ENCODE results near the gene ADK. TPM values are rescaled to one million over a fixed set of nuclear protein-coding genes. Genes with fewer than 3 reads are reported as not detected.
"Not testable (repeated sequence)": the region's sequence is repeated elsewhere in the genome, so short reads cannot be mapped to it uniquely, and the experiment has no call there.

ADK gene
- total RNA-seq, 1 donor from 2014 or later: 40.8 TPM

GRCh38 chr10:74300074-74300621 is 149.1 kb downstream of the ADK start:
- DNase-seq (ENCODE audit: low spot score): not testable (repeated sequence)

GRCh38 chr10:74300666-74301065 is 149.6 kb downstream of the ADK start:
- no peak for DNase-seq (ENCODE audit: low spot score)

GRCh38 chr10:74305730-74306129 is 154.7 kb downstream of the ADK start:
- DNase-seq (ENCODE audit: low spot score): no peak

GRCh38 chr10:74306227-74306982 is 155.4 kb downstream of the ADK start:
- no peak for DNase-seq (ENCODE audit: low spot score)

GRCh38 chr10:74307061-74307651 is 156.1 kb downstream of the ADK start:
- no peak for DNase-seq (ENCODE audit: low spot score)

GRCh38 chr10:74310652-74311257 is 159.7 kb downstream of the ADK start:
- no peak for DNase-seq (ENCODE audit: low spot score)

- no peak for DNase-seq (ENCODE audit: low spot score)
These were observed 163.1 kb downstream of the ADK start for GRCh38 chr10:74314166-74314565.

- no peak for DNase-seq (ENCODE audit: low spot score)
These were observed 169.0 kb downstream of the ADK start for GRCh38 chr10:74320026-74320425.

GRCh38 chr10:74320717-74321116 is 169.7 kb downstream of the ADK start:
- no peak for DNase-seq (ENCODE audit: low spot score)

- DNase-seq (ENCODE audit: low spot score): no peak
These were observed 171.1 kb downstream of the ADK start for GRCh38 chr10:74322141-74322540.

- DNase-seq (ENCODE audit: low spot score): no peak
These were observed 171.5 kb downstream of the ADK start for GRCh38 chr10:74322565-74322964.

GRCh38 chr10:74328388-74328787 is 177.4 kb downstream of the ADK start:
- DNase-seq (ENCODE audit: low spot score): no peak

GRCh38 chr10:74329873-74330272 is 178.9 kb downstream of the ADK start:
- no peak for DNase-seq (ENCODE audit: low spot score)

GRCh38 chr10:74330646-74331045 is 179.6 kb downstream of the ADK start:
- no peak for DNase-seq (ENCODE audit: low spot score)

GRCh38 chr10:74332398-74332797 is 181.4 kb downstream of the ADK start:
- DNase-seq (ENCODE audit: low spot score): no peak

- no peak for DNase-seq (ENCODE audit: low spot score)
These were observed 182.2 kb downstream of the ADK start for GRCh38 chr10:74333174-74333573.

- no peak for DNase-seq (ENCODE audit: low spot score)
These were observed 183.2 kb downstream of the ADK start for GRCh38 chr10:74334221-74334620.

GRCh38 chr10:74335501-74335900 is 184.5 kb downstream of the ADK start:
- no peak for DNase-seq (ENCODE audit: low spot score)

- no peak for DNase-seq (ENCODE audit: low spot score)
These were observed 186.5 kb downstream of the ADK start for GRCh38 chr10:74337330-74338016.

GRCh38 chr10:74342991-74343390 is 192.0 kb downstream of the ADK start:
- no peak for DNase-seq (ENCODE audit: low spot score)

GRCh38 chr10:74343804-74344203 is 192.8 kb downstream of the ADK start:
- no peak for DNase-seq (ENCODE audit: low spot score)

GRCh38 chr10:74344306-74344705 is 193.3 kb downstream of the ADK start:
- no peak for DNase-seq (ENCODE audit: low spot score)

All from ureter (tissue), 1 donor.